HCT116 (cell line): ENCODE measurements around the gene CACNA2D3. TPM values are rescaled to one million over a fixed set of nuclear protein-coding genes. Genes with fewer than 3 reads are reported as not detected.

ENCODE experiments used
- ATAC-seq: fragments of 200-7000 bp; cut with Tn5 transposase; 2 replicates; pipeline ENCODE4 v1.9.1; 2020; ENCODE audit warnings: mild to moderate bottlenecking, moderate library complexity
- BruUV-seq: library from RNA; stranded (reverse); fragments of 400-500 nt; replicated peaks from 2 replicates; lab custom pipeline; 2021; lab: Mats Ljungman, UMichigan
- CTCF ChIA-PET: fragments of 300-600 bp; sonication (Branson Sonifier 250); formaldehyde crosslinking; loops from one replicate; lab custom pipeline; 2021; ENCODE audit warnings: antibody characterized with exemption; lab: Charles Lee
- POLR2A ChIA-PET: fragments of 300-600, 350-600 bp; sonication (Branson Sonifier 250); formaldehyde crosslinking; loops from one replicate; lab custom pipeline; 2021; ENCODE audit warnings: antibody characterized with exemption; lab: Charles Lee
- RAD21 ChIA-PET, 2 experiments: fragments of 300-600 bp; sonication (Branson Sonifier 250); formaldehyde crosslinking; loops; one replicate each; lab custom pipeline; 2023; ENCODE audit warnings: low total read pairs in 2 of 2; ENCODE audit not compliant: uncharacterized antibody in 2 of 2, unreplicated experiment in 2 of 2, low non-redundant PET in 1 of 2; lab: Charles Lee
- DNase-seq: peaks from one replicate; pipeline ENCODE4 v3.0.0-alpha.2; 2010; ENCODE audit warnings: low read depth, low spot score
- H2AFZ ChIP-seq: fragments of 200-600 bp; shearing (Covaris generic), sonication (generic); 2 replicates; pipeline ENCODE4 v1.6.1; 2017; ENCODE audit warnings: low read depth, mixed run types, mixed read lengths, antibody characterized with exemption, low read length; ENCODE audit not compliant: poor library complexity, severe bottlenecking
- H3K27ac ChIP-seq: 2 replicates; pipeline ENCODE4 v1.5.1; 2012; ENCODE audit warnings: low read depth, low read length
- H3K27me3 ChIP-seq: fragments of 200-600 bp; sonication (generic); 2 replicates; pipeline ENCODE4 v1.6.1; 2016; ENCODE audit warnings: mixed run types, low read length, mixed read lengths; ENCODE audit not compliant: insufficient read depth
- H3K36me3 ChIP-seq, 2 experiments: fragments of 200-500 bp in 1 of 2; fragments of 200-600 bp in 1 of 2; sonication (Bioruptor generic) in 1 of 2; sonication (generic) in 1 of 2; 2 replicates each; pipeline versions ENCODE4 v1.5.1 to v1.6.1; 2014 to 2016; ENCODE audit warnings: low read length in 2 of 2, inconsistent platforms in 1 of 2, mixed read lengths in 1 of 2, mixed run types in 1 of 2; ENCODE audit not compliant: insufficient read depth in 2 of 2, control insufficient read depth in 1 of 2
- H3K4me1 ChIP-seq, 2 experiments: fragments of 200-600 bp in 1 of 2; sonication (generic) in 1 of 2; 2 replicates each; pipeline versions ENCODE4 v1.5.1 to v1.6.1; 2012 to 2017; ENCODE audit warnings: low read length in 2 of 2, inconsistent platforms in 1 of 2, mild to moderate bottlenecking in 1 of 2, mixed read lengths in 1 of 2, mixed run types in 1 of 2, moderate library complexity in 1 of 2; ENCODE audit not compliant: insufficient read depth in 2 of 2, control insufficient read depth in 1 of 2
- H3K4me2 ChIP-seq: fragments of 200-600 bp; sonication (generic); 2 replicates; pipeline ENCODE4 v1.6.1; 2017; ENCODE audit warnings: mixed run types, low read length, mixed read lengths
- H3K4me3 ChIP-seq, 2 experiments: fragments of 200-600 bp in 1 of 2; sonication (generic) in 1 of 2; replicated peaks in 1 of 2; 2 replicates each; pipeline ENCODE4 v1.5.1; 2011 to 2016; ENCODE audit warnings: low read length in 2 of 2, control low read depth in 1 of 2, low read depth in 1 of 2, mild to moderate bottlenecking in 1 of 2, mixed read lengths in 1 of 2, mixed run types in 1 of 2
- H3K79me2 ChIP-seq: fragments of 200-600 bp; sonication (generic); 2 replicates; pipeline ENCODE4 v1.6.1; 2017; ENCODE audit warnings: mild to moderate bottlenecking, mixed run types, low read length, moderate library complexity, mixed read lengths; ENCODE audit not compliant: insufficient read depth
- H3K9ac ChIP-seq: fragments of 200-600 bp; sonication (generic); 2 replicates; pipeline ENCODE4 v1.6.1; 2016; ENCODE audit warnings: low read length, mixed read lengths
- H3K9me2 ChIP-seq: fragments of 200-600 bp; sonication (generic), shearing (Covaris generic); 2 replicates; pipeline ENCODE4 v1.6.1; 2017; ENCODE audit warnings: mixed run types, mild to moderate bottlenecking, moderate library complexity; ENCODE audit not compliant: insufficient read depth
- H3K9me3 ChIP-seq, 2 experiments: fragments of 200-500 bp in 1 of 2; fragments of 200-600 bp in 1 of 2; sonication (Bioruptor generic) in 1 of 2; sonication (generic) in 1 of 2; 2 replicates each; pipeline ENCODE4 v1.6.1; 2014 to 2017; ENCODE audit warnings: low read length in 2 of 2, mixed read lengths in 2 of 2, inconsistent platforms in 1 of 2, low read depth in 1 of 2, mild to moderate bottlenecking in 1 of 2, mixed run types in 1 of 2, moderate library complexity in 1 of 2; ENCODE audit not compliant: control insufficient read depth in 1 of 2, insufficient read depth in 1 of 2
- H4K20me1 ChIP-seq: fragments of 200-600 bp; sonication (generic), shearing (Covaris generic); 2 replicates; pipeline ENCODE4 v1.6.1; 2017; ENCODE audit warnings: mixed run types, mild to moderate bottlenecking, moderate library complexity; ENCODE audit not compliant: insufficient read depth
- CBX3 ChIP-seq: IDR thresholded peaks from 2 replicates; pipeline ENCODE4 v1.6.1; 2012; ENCODE audit warnings: low read depth
- CEBPB ChIP-seq: IDR thresholded peaks from 2 replicates; pipeline ENCODE4 v1.6.1; 2012; ENCODE audit warnings: low read depth
- EGR1 ChIP-seq: IDR thresholded peaks from 2 replicates; pipeline ENCODE4 v1.6.1; 2012; ENCODE audit warnings: low read depth
- ELF1 ChIP-seq: IDR thresholded peaks from 2 replicates; pipeline ENCODE4 v1.6.1; 2012; ENCODE audit warnings: low read depth, borderline replicate concordance
- EZH2 ChIP-seq: fragments of 200-600 bp; sonication (generic); IDR thresholded peaks from 2 replicates; pipeline ENCODE4 v1.6.1; 2017; ENCODE audit warnings: antibody characterized with exemption, mixed run types
- EZH2phosphoT487 ChIP-seq: fragments of 200-600 bp; IDR thresholded peaks from 2 replicates; pipeline ENCODE4 v1.6.1; 2018; ENCODE audit warnings: antibody characterized with exemption, borderline replicate concordance
- FOSL1 ChIP-seq: IDR thresholded peaks from 2 replicates; pipeline ENCODE4 v1.6.1; 2012; ENCODE audit warnings: low read depth
- POLR2A ChIP-seq: IDR thresholded peaks from 2 replicates; pipeline ENCODE4 v1.7.0; 2011; ENCODE audit warnings: borderline replicate concordance; ENCODE audit not compliant: insufficient read depth, insufficient read length; ENCODE audit errors: extremely low read depth
- RAD21 ChIP-seq: IDR thresholded peaks from 2 replicates; pipeline ENCODE4 v1.6.1; 2012; ENCODE audit warnings: low read depth, mild to moderate bottlenecking
- TCF7L2 ChIP-seq: IDR thresholded peaks from 2 replicates; pipeline ENCODE4 v1.7.0; 2011; ENCODE audit warnings: borderline replicate concordance, inconsistent platforms; ENCODE audit not compliant: insufficient read depth, insufficient read length; ENCODE audit errors: extremely low read depth
- YY1 ChIP-seq: IDR thresholded peaks from 2 replicates; pipeline ENCODE4 v1.6.1; 2011; ENCODE audit warnings: low read length, low read depth, moderate library complexity, mild to moderate bottlenecking; ENCODE audit not compliant: insufficient replicate concordance; ENCODE audit errors: extremely low read depth
- ZFX ChIP-seq: fragments of 450-650 bp; IDR thresholded peaks from 2 replicates; pipeline ENCODE4 v1.6.1; 2017
- intact Hi-C: fragments of 100-400 bp; cut with micrococcal nuclease; formaldehyde crosslinking; loops from 2 replicates; pipeline ENCODE4 v1.10.0; 2022
- total RNA-seq: library from RNA; stranded (reverse); gene quantifications from one replicate; pipeline ENCODE4 v1.2.1, GENCODE V29; 2021; ENCODE audit not compliant: unreplicated experiment
- TF ChIP-seq, protein P1 (sequence below): IDR thresholded peaks from 2 replicates; pipeline ENCODE4 v1.6.1; 2012
- TF ChIP-seq, protein P2 (sequence below): IDR thresholded peaks from 2 replicates; pipeline ENCODE4 v1.6.1; 2011; ENCODE audit warnings: mild to moderate bottlenecking, low read length, moderate library complexity; ENCODE audit not compliant: insufficient replicate concordance; ENCODE audit errors: extremely low read depth
- TF ChIP-seq, protein P3 (sequence below): IDR thresholded peaks from 2 replicates; pipeline ENCODE4 v1.6.1; 2012; ENCODE audit warnings: low read depth
- TF ChIP-seq, protein P4 (sequence below): IDR thresholded peaks from 2 replicates; pipeline ENCODE4 v1.6.1; 2012
- TF ChIP-seq, protein P5 (sequence below), 3 experiments: fragments of 200-600 bp in 1 of 3; sonication (generic) in 1 of 3; IDR thresholded peaks in 2 of 3; conservative IDR thresholded peaks in 1 of 3; 2 replicates each; pipeline ENCODE4 v1.5.1; 2012 to 2017; ENCODE audit warnings: low read depth in 2 of 3, low read length in 2 of 3, antibody characterized with exemption in 1 of 3, borderline replicate concordance in 1 of 3, control low read depth in 1 of 3, mild to moderate bottlenecking in 1 of 3, mixed read lengths in 1 of 3, mixed run types in 1 of 3, moderate library complexity in 1 of 3; ENCODE audit not compliant: insufficient read depth in 1 of 3

The CACNA2D3 gene
- total RNA-seq, 1 experiment from 2014 or later: 0.20 TPM

DNA sequence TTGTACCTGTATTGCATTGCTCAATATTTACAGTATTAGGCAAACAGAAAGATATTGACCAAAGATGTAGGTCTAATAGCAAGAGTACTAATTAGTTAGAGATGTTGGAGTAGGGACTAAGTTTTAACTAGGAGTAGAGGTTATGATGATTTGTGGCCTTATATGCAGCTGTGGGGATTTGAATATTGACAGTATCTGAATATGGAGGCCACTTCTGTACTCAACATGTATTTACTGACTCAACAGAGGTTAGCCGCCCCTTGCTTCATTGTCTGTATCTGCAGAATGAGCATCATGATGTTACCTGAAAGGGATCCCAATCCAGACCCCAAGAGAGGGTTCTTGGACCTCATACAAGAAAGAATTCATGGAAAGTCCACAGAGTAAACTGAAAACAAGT lies 855.1 kb downstream of the CACNA2D3 start:
- H2AFZ ChIP-seq: no peak overlapping the region
- no peaks in the 10 kb centered on the region for H4K20me1 ChIP-seq
- no peak for DNase-seq
- no peak overlapping the region for H3K4me2 ChIP-seq
- no peaks in the 10 kb centered on the region for H3K79me2 ChIP-seq
- CTCF ChIA-PET: no interaction called here
- no peaks in the 10 kb centered on the region for H3K4me1 ChIP-seq
- TF ChIP-seq RAD21: no peak
- no peak for TF ChIP-seq ZFX
- TF ChIP-seq POLR2A: no peak
- TF ChIP-seq EZH2: no peak
- no peak for TF ChIP-seq EGR1
- TF ChIP-seq CBX3: no peak
- no peak for TF ChIP-seq FOSL1
- TF ChIP-seq, protein P1, sequence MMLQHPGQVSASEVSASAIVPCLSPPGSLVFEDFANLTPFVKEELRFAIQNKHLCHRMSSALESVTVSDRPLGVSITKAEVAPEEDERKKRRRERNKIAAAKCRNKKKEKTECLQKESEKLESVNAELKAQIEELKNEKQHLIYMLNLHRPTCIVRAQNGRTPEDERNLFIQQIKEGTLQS: no peak
- TF ChIP-seq, protein P2, sequence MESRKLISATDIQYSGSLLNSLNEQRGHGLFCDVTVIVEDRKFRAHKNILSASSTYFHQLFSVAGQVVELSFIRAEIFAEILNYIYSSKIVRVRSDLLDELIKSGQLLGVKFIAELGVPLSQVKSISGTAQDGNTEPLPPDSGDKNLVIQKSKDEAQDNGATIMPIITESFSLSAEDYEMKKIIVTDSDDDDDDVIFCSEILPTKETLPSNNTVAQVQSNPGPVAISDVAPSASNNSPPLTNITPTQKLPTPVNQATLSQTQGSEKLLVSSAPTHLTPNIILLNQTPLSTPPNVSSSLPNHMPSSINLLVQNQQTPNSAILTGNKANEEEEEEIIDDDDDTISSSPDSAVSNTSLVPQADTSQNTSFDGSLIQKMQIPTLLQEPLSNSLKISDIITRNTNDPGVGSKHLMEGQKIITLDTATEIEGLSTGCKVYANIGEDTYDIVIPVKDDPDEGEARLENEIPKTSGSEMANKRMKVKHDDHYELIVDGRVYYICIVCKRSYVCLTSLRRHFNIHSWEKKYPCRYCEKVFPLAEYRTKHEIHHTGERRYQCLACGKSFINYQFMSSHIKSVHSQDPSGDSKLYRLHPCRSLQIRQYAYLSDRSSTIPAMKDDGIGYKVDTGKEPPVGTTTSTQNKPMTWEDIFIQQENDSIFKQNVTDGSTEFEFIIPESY: no peak
- TF ChIP-seq, protein P3, sequence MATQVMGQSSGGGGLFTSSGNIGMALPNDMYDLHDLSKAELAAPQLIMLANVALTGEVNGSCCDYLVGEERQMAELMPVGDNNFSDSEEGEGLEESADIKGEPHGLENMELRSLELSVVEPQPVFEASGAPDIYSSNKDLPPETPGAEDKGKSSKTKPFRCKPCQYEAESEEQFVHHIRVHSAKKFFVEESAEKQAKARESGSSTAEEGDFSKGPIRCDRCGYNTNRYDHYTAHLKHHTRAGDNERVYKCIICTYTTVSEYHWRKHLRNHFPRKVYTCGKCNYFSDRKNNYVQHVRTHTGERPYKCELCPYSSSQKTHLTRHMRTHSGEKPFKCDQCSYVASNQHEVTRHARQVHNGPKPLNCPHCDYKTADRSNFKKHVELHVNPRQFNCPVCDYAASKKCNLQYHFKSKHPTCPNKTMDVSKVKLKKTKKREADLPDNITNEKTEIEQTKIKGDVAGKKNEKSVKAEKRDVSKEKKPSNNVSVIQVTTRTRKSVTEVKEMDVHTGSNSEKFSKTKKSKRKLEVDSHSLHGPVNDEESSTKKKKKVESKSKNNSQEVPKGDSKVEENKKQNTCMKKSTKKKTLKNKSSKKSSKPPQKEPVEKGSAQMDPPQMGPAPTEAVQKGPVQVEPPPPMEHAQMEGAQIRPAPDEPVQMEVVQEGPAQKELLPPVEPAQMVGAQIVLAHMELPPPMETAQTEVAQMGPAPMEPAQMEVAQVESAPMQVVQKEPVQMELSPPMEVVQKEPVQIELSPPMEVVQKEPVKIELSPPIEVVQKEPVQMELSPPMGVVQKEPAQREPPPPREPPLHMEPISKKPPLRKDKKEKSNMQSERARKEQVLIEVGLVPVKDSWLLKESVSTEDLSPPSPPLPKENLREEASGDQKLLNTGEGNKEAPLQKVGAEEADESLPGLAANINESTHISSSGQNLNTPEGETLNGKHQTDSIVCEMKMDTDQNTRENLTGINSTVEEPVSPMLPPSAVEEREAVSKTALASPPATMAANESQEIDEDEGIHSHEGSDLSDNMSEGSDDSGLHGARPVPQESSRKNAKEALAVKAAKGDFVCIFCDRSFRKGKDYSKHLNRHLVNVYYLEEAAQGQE: no peak
- TF ChIP-seq ELF1: no peak
- TF ChIP-seq YY1: no peak
- no peak for TF ChIP-seq TCF7L2
- TF ChIP-seq, protein P4, sequence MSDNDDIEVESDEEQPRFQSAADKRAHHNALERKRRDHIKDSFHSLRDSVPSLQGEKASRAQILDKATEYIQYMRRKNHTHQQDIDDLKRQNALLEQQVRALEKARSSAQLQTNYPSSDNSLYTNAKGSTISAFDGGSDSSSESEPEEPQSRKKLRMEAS: no peak
- TF ChIP-seq, protein P5, sequence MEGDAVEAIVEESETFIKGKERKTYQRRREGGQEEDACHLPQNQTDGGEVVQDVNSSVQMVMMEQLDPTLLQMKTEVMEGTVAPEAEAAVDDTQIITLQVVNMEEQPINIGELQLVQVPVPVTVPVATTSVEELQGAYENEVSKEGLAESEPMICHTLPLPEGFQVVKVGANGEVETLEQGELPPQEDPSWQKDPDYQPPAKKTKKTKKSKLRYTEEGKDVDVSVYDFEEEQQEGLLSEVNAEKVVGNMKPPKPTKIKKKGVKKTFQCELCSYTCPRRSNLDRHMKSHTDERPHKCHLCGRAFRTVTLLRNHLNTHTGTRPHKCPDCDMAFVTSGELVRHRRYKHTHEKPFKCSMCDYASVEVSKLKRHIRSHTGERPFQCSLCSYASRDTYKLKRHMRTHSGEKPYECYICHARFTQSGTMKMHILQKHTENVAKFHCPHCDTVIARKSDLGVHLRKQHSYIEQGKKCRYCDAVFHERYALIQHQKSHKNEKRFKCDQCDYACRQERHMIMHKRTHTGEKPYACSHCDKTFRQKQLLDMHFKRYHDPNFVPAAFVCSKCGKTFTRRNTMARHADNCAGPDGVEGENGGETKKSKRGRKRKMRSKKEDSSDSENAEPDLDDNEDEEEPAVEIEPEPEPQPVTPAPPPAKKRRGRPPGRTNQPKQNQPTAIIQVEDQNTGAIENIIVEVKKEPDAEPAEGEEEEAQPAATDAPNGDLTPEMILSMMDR (IDR thresholded peaks at IDR 0.05 in 2 of 3, conservative IDR thresholded peaks at IDR 0.05 in 1 of 3; ENCODE audit: borderline replicate concordance in 1 of 3, insufficient read depth in 1 of 3, low read depth in 2 of 3, low read length in 2 of 3): no peak
- TF ChIP-seq EZH2phosphoT487: no peak
- no peak for TF ChIP-seq CEBPB
- TF ChIP-seq, all 23 proteins: peak for 0
- no peaks in the 10 kb centered on the region for H3K27me3 ChIP-seq
- no peak overlapping the region for H3K27ac ChIP-seq
- no peaks in the 10 kb centered on the region for H3K36me3 ChIP-seq
- intact Hi-C loops: no loop called here
- ChIA-PET POLR2A (no interaction called here), RAD21 (no interaction called here)
- peaks cover 0 to 4% of the 10 kb centered on the region in 2 experiments; a peak in 2 of 4 replicates for H3K9me3 ChIP-seq
- no peak overlapping the region for H3K9ac ChIP-seq
- BruUV-seq: no TSS peak
- no peak for ATAC-seq
- no peaks in the 10 kb centered on the region for H3K9me2 ChIP-seq
- H3K4me3 ChIP-seq: no peak overlapping the region
